Measurements from ENCODE around the gene PHLDA3.

GRCh38 chr1:201419746-201420607 lies 49.0 kb downstream of the PHLDA3 start:
- TF ChIP-seq CTCF (IDR thresholded peaks at IDR 0.05) = no peak
- no peak for TF ChIP-seq POLR2A (IDR thresholded peaks at IDR 0.05)

Measured in tibial nerve (tissue), 3 donors.